Peyer's patch (tissue), 4 donors: ENCODE data around the gene CCDC175. TPM values are rescaled to one million over a fixed set of nuclear protein-coding genes. Genes with fewer than 3 reads are reported as not detected.

Experiments
- DNase-seq, 3 donors: peaks; one replicate each; pipeline ENCODE4 v3.0.0-alpha.2; 2017 to 2019
- H3K27ac ChIP-seq, 4 donors: fragments of 200-600 bp; sonication (generic); one replicate each; pipeline ENCODE4 v1.5.1; 2016 to 2019
- H3K27me3 ChIP-seq, 2 donors: fragments of 200-600 bp; sonication (generic); one replicate each; pipeline ENCODE4 v1.5.1; 2019
- H3K36me3 ChIP-seq, 3 donors: fragments of 200-600 bp; sonication (generic); one replicate each; pipeline ENCODE4 v1.5.1; 2016 to 2019
- H3K4me1 ChIP-seq, 4 donors: fragments of 200-600 bp; sonication (generic); one replicate each; pipeline ENCODE4 v1.5.1; 2016 to 2019
- H3K4me3 ChIP-seq, 4 donors: fragments of 200-600 bp; sonication (generic); 1 replicate in 3 of 4; 2 replicates in 1 of 4; pipeline ENCODE4 v1.5.1; 2016 to 2019; ENCODE audit warnings: mild to moderate bottlenecking in 1 of 4
- H3K9me3 ChIP-seq, 4 donors: fragments of 200-600 bp; sonication (generic); one replicate each; pipeline ENCODE4 v1.5.1; 2016 to 2019; ENCODE audit warnings: mild to moderate bottlenecking in 1 of 4
- POLR2A ChIP-seq, 2 donors: fragments of 450-650 bp; IDR thresholded peaks; one replicate each; pipeline ENCODE4 v1.5.1; 2017; ENCODE audit warnings: antibody characterized with exemption in 2 of 2, mild to moderate bottlenecking in 2 of 2, moderate library complexity in 2 of 2
- total RNA-seq, 4 donors: library from RNA; depleted of rRNA; stranded (reverse); fragments of >200 nt; gene quantifications; one replicate each; pipeline ENCODE4 v1.1.0, GENCODE V29; 2016
- TF ChIP-seq, protein P1 (sequence below), 6 experiments: fragments of 450-650 bp in 4 of 6; fragments of 200-600 bp in 2 of 6; sonication (generic) in 1 of 6; IDR thresholded peaks; one replicate each; pipeline ENCODE4 v1.5.1; 2017 to 2019; ENCODE audit warnings: antibody characterized with exemption in 6 of 6, mild to moderate bottlenecking in 3 of 6, moderate library complexity in 1 of 6

Gene CCDC175
- total RNA-seq, 4 donors from 2014 or later, result 1.6 TPM; not detected in 3

DNA sequence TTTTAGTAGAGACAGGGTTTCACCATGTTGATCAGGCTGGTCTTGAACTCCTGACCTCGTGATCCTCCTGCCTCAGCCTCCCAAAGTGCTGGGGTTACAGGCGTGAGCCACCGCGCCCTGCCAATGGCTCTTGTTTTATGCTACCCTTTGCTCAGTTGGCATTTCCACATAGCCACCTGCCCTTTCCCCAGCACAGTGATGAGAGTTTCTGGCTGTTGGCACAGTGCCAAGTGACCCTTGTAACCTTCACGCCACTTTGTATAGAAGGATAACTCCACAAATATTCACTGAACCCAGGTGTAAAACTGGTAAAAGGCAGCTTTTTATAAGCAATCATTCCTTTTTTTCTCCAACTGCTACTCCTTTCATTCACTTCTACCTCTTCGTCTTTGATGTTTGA lies 18.5 kb upstream of the CCDC175 start:
- Histone ChIP-seq H3K27ac (peak overlapping the region in 1 of 4 donors; percentile 21), H3K27me3 (no peaks in the 10 kb centered on the region), H3K4me3 (no peak overlapping the region), H3K4me1 (no peaks in the 10 kb centered on the region), H3K9me3 (no peaks in the 10 kb centered on the region), H3K36me3 (no peaks in the 10 kb centered on the region)
- TF ChIP-seq, protein P1, sequence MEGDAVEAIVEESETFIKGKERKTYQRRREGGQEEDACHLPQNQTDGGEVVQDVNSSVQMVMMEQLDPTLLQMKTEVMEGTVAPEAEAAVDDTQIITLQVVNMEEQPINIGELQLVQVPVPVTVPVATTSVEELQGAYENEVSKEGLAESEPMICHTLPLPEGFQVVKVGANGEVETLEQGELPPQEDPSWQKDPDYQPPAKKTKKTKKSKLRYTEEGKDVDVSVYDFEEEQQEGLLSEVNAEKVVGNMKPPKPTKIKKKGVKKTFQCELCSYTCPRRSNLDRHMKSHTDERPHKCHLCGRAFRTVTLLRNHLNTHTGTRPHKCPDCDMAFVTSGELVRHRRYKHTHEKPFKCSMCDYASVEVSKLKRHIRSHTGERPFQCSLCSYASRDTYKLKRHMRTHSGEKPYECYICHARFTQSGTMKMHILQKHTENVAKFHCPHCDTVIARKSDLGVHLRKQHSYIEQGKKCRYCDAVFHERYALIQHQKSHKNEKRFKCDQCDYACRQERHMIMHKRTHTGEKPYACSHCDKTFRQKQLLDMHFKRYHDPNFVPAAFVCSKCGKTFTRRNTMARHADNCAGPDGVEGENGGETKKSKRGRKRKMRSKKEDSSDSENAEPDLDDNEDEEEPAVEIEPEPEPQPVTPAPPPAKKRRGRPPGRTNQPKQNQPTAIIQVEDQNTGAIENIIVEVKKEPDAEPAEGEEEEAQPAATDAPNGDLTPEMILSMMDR (IDR thresholded peaks at IDR 0.05), result no peak
- TF ChIP-seq POLR2A (IDR thresholded peaks at IDR 0.05), result no peak
- DNase-seq, result peak in 2 of 3 donors; percentile 71 to 76

DNA sequence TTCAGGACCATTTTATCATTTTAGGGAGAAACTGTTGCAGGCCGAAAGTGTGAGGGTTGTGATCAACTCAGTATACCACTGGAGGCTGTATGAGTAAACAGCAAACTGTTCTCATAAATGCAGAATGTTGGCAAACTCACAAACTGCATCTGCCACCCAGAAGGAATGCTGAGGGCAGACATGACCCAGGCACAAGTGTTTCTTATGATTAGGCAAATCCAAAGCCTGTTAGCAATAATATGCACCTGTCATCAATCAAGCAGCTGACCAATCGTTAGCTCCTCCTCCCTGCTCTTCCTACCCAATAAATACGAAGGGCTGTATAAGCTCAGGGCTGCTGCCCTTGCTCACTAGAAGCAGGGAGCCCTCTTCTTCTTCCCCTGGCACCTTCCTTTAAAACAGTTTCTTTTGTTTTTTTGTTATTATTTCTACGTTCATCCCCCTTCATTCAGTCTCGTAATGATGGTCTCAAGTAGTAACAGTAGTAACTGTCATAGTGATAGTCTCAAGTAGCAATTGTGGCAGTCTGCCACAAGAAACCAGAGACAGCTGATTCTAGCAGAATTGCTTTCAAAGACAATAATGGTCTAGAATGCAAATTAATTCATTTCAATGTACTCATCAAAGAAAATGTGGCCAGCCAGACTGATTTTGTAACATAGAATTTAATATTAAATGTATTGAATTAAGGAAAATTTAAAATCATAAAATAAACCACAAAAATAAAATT lies 15.2 kb upstream of the CCDC175 start:
- H3K36me3 ChIP-seq, result no peaks in the 10 kb centered on the region
- no peaks in the 10 kb centered on the region for H3K4me1 ChIP-seq
- H3K4me3 ChIP-seq, result no peak overlapping the region
- no peak overlapping the region for H3K27ac ChIP-seq
- no peaks in the 10 kb centered on the region for H3K9me3 ChIP-seq
- TF ChIP-seq POLR2A (IDR thresholded peaks at IDR 0.05), result no peak
- TF ChIP-seq, protein P1 (IDR thresholded peaks at IDR 0.05), result no peak
- no peaks in the 10 kb centered on the region for H3K27me3 ChIP-seq
- no peak for DNase-seq

DNA sequence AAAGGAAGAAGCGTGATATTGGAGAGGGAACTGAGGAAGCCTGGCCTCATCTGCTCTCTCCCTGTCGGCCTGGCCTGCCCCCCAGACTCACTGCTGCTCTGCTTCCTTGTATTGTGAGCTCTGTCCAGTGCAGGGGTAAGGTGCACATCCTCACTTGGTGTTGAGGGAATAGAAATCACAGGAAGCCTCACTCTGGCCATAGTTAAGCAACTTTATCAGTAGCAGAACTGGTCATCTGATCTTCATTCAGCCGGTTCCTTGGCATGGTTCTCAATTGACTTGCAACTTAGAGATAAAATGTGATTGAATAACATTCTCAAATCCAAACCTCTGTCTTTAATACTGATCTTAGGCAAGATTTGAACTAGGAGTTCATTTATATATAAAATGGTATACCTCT lies 11.5 kb upstream of the CCDC175 start:
- TF ChIP-seq POLR2A (IDR thresholded peaks at IDR 0.05), result no peak
- TF ChIP-seq, protein P1 (IDR thresholded peaks at IDR 0.05), result no peak
- Histone ChIP-seq H3K4me3 (no peak overlapping the region), H3K27ac (no peak overlapping the region), H3K4me1 (no peaks in the 10 kb centered on the region), H3K9me3 (no peaks in the 10 kb centered on the region), H3K36me3 (no peaks in the 10 kb centered on the region), H3K27me3 (no peaks in the 10 kb centered on the region)
- no peak for DNase-seq

DNA sequence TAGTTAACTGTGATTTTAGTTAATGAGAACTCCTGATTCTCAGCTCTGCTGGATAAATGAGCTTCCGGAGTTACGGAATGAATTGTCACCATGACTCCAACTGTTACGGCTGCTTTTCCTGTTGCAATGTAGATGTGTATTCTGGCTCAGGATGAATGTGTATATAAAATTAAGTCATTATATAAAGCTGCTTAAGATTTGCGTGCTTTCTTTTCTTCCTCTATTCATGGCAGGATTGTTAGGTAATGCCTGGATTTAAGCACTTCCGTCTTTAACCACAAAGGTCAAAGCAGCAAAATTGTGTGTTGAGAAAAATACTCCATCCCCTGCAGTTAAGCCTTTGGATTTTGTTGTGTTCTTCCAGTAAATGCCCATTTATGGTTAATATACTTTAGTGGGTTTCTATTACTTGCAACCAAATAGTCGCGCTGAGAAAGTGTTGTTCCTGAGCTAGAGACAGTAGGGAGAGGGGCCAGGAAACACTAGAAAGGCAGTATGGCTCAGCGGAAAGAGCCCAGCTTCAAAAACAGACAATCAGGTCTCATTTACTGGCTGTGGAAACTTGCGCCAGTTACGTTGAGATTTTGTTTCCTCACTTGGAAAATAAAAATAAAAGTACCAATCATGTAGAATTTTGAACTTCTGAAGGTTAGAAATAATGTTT lies 9.4 kb upstream of the CCDC175 start:
- no peaks in the 10 kb centered on the region for H3K4me1 ChIP-seq
- no peaks in the 10 kb centered on the region for H3K27me3 ChIP-seq
- no peak overlapping the region for H3K4me3 ChIP-seq
- no peaks in the 10 kb centered on the region for H3K9me3 ChIP-seq
- DNase-seq, result no peak
- TF ChIP-seq, protein P1 (IDR thresholded peaks at IDR 0.05), result no peak
- no peaks in the 10 kb centered on the region for H3K36me3 ChIP-seq
- no peak overlapping the region for H3K27ac ChIP-seq

DNA sequence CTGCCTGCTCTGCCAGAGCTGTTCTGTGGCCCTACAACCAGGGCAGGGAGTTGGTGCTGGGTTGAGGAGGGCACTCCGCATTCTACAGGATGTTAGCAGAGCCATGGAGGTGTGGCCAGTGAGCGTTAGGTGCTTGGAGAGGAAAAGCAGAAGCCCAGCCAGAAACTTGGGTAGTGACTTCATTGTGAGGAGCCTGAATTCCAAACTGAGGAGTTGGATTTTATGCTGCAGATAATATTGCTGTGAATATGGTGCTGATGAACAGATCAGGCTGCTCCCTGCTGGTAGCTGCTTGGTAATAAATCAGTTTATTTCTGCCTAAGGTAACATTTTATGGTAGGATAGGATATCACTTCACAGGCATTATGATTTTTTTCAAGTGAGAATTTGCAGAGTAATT lies 7.1 kb upstream of the CCDC175 start:
- no peak for TF ChIP-seq POLR2A (IDR thresholded peaks at IDR 0.05)
- Histone ChIP-seq H3K9me3 (no peaks in the 10 kb centered on the region), H3K27me3 (no peaks in the 10 kb centered on the region), H3K36me3 (no peaks in the 10 kb centered on the region), H3K4me3 (no peak overlapping the region), H3K4me1 (no peaks in the 10 kb centered on the region), H3K27ac (no peak overlapping the region)
- DNase-seq, result no peak

DNA sequence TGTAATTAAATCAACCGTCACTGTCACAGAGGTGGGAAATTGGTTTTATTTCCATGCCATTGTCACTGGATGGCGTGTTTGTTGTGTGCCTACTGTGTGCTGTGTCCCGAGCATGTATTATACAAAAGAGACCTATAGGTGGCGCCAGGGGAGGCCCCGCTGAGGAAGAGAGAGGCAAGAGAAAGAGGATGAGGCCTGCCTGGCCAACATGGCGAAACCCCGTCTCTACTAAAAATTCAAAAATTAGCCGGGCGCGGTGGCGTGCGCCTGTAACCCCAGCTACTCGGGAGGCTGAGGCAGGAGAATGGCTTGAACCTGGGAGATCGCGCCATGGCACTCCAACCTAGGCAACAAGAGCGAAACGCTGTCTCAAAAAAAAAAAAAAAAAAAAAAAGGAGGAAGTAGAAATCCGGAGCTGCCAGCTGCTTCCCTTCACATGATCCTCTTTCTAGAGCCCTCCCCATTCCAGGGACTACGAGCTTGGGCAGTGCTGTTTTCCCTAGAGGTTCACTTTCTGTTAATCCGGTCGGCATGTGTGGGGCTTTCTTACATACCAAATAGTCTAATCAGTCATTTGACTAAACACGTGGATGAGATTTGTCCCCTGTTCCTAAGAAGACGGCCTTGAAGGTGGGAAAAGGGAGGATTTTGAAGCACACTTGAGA lies 6.4 kb upstream of the CCDC175 start:
- no peaks in the 10 kb centered on the region for H3K36me3 ChIP-seq
- DNase-seq, result no peak
- H3K27ac ChIP-seq, result no peak overlapping the region
- TF ChIP-seq, protein P1 (IDR thresholded peaks at IDR 0.05), result no peak
- no peak for TF ChIP-seq POLR2A (IDR thresholded peaks at IDR 0.05)
- no peaks in the 10 kb centered on the region for H3K9me3 ChIP-seq
- H3K27me3 ChIP-seq, result no peaks in the 10 kb centered on the region
- no peak overlapping the region for H3K4me3 ChIP-seq
- no peaks in the 10 kb centered on the region for H3K4me1 ChIP-seq
